HFFc6 (cell line): ENCODE data around the gene EXOC4. TPM values are rescaled to one million over a fixed set of nuclear protein-coding genes. Genes with fewer than 3 reads are reported as not detected.

Source experiments
- DNase-seq: peaks from one replicate; pipeline ENCODE4 v3.0.0-alpha.2; 2018
- H3K27ac Mint-ChIP-seq: 2 replicates; pipeline ENCODE4 v1.8.0; 2020; ENCODE audit warnings: mild to moderate bottlenecking, mixed read lengths
- H3K27me3 Mint-ChIP-seq: 2 replicates; pipeline ENCODE4 v1.8.0; 2021; ENCODE audit warnings: mild to moderate bottlenecking, moderate library complexity, mixed read lengths; ENCODE audit not compliant: insufficient read depth
- H3K36me3 Mint-ChIP-seq: 2 replicates; pipeline ENCODE4 v1.8.0; 2021; ENCODE audit warnings: low read depth, mixed read lengths
- H3K4me1 Mint-ChIP-seq: 2 replicates; pipeline ENCODE4 v1.8.0; 2020; ENCODE audit warnings: low read depth, mixed read lengths
- H3K4me3 Mint-ChIP-seq: 2 replicates; pipeline ENCODE4 v1.8.0; 2020; ENCODE audit warnings: mild to moderate bottlenecking, moderate library complexity, mixed read lengths
- H3K9me3 Mint-ChIP-seq: 2 replicates; pipeline ENCODE4 v1.8.0; 2020; ENCODE audit warnings: mild to moderate bottlenecking, mixed read lengths
- CTCF ChIP-seq: fragments of 200-600 bp; sonication (generic); IDR thresholded peaks from 2 replicates; pipeline ENCODE4 v1.5.0; 2021; ENCODE audit warnings: antibody characterized with exemption, mild to moderate bottlenecking
- total RNA-seq, 6 experiments: library from RNA; stranded (reverse); fragmentation: NEBNext Ultra II Directional; extraction: Animal tissue kit (Norgen Biotek cat#: 25700); gene quantifications; 2 replicates in 1 of 6; 3 replicates in 5 of 6; pipeline ENCODE4 v1.2.3, GENCODE V29; 2021

The EXOC4 gene
- total RNA-seq, 6 experiments from 2014 or later, result 57.6 to 67.6 (median 61.4) TPM

DNA sequence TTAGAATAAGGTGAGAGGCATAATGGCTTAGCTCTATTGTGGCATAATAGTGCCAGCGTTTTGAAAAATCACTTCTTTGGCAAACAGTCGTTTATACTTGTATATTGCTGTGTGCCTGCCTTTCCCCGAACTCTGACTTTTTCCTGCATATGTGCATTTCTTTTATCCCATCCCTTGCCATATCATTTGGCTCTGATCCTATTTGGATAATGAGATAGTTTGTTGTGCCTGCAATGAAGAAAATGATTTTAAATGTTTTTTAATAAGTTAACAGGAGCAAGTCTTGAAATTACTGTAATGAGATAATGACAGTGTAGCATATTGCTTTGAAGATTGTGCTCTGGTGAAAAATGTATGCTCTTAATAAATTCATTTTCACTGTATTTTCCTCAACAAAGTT, 586.2 kb downstream of the EXOC4 start:
- Mint-ChIP-seq H3K4me3 (no peak overlapping the region), H3K9me3 (no peaks in the 10 kb centered on the region), H3K27me3 (no peaks in the 10 kb centered on the region; the same call in 1 of the 2 replicates), H3K4me1 (peaks cover 7% of the 10 kb centered on the region; the same call in 1 of the 2 replicates), H3K36me3 (no peaks in the 10 kb centered on the region), H3K27ac (no peak overlapping the region)
- TF ChIP-seq CTCF, result no peak
- no peak for DNase-seq

DNA sequence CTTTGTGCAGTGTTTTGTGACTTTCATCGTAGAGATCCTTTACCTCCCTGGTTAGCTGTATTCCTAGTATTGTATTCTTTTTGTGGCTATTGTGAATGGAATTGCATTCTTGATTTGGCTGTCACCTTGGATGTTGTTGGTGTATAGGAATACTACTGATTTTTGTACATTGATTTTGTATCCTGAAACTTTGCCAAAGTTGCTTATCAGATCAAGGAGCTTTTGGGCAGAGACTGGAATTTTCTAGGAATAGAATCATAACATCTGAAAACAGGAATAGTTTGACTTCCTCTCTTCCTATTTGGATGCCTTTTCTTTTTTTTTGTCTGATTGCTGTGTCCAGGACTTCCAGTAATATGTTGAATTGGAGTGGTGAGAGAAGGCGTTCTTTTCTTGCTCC, 590.5 kb downstream of the EXOC4 start:
- Mint-ChIP-seq H3K9me3 (no peaks in the 10 kb centered on the region), H3K4me1 (peaks cover 7% of the 10 kb centered on the region; the same call in 1 of the 2 replicates), H3K27ac (no peak overlapping the region), H3K36me3 (no peaks in the 10 kb centered on the region), H3K4me3 (no peak overlapping the region), H3K27me3 (no peaks in the 10 kb centered on the region)
- TF ChIP-seq CTCF, result no peak
- no peak for DNase-seq

DNA sequence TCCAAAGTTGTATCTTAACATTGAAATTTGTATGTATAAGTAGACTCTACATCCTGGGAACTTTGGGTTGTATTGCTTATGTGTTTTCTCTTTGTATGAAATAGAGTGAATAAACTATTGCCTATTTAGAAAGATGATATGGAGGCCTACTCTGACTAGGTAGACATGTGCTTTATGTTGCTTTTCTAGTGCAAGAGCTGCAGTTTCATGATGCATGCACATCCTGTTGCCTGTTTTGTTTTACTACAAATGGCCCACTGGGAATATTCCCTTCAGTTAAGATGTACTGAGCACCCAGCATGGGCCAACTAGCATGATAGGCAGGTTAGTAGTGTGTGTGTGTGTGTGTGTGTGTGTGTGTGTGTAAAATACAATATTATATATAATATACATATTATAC, 592.1 kb downstream of the EXOC4 start:
- Mint-ChIP-seq H3K27ac (no peak overlapping the region), H3K27me3 (no peaks in the 10 kb centered on the region), H3K4me3 (no peak overlapping the region), H3K4me1 (peaks cover 7% of the 10 kb centered on the region; the same call in 1 of the 2 replicates), H3K36me3 (no peaks in the 10 kb centered on the region), H3K9me3 (no peaks in the 10 kb centered on the region)
- TF ChIP-seq CTCF, result no peak
- no peak for DNase-seq

DNA sequence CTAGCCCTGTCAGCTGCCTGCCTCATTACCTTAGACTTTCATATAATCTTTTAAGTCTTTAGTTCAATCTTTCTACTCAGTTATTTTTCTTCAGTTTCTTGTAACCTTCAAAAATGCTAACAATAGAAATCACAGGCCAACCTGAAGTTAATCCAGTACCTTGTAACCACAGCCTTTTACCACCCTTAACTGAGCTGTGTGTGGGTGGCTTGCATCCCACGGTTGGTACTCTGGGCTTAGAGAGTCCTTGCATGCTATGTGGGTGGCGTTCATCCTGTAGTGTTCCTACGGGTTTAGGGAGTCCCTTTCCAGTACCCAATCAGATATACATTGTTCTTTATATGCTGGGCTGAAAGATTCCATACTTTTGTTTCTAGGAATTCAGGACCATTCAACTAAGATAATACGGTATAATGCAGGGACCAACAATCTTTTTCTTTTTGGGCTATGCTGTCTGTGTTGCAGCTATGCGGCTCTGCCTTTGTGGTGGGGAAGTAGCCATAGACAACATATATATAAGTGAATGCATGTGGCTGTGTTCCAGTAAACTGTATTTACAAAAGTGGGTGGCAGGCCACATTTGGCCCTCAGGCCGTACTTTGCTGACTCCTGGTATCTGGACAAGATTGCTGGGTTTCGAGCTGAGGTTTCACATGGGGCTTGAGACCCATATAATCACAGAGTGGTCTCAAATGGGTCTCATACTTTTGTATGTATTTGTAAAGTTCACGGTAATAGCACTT, 593.5 kb downstream of the EXOC4 start:
- DNase-seq, result no peak
- no peak for TF ChIP-seq CTCF
- no peaks in the 10 kb centered on the region for H3K27me3 Mint-ChIP-seq
- H3K9me3 Mint-ChIP-seq, result no peaks in the 10 kb centered on the region
- H3K4me1 Mint-ChIP-seq, result peaks cover 17% of the 10 kb centered on the region
- no peak overlapping the region for H3K27ac Mint-ChIP-seq
- H3K4me3 Mint-ChIP-seq, result no peak overlapping the region
- H3K36me3 Mint-ChIP-seq, result no peaks in the 10 kb centered on the region

DNA sequence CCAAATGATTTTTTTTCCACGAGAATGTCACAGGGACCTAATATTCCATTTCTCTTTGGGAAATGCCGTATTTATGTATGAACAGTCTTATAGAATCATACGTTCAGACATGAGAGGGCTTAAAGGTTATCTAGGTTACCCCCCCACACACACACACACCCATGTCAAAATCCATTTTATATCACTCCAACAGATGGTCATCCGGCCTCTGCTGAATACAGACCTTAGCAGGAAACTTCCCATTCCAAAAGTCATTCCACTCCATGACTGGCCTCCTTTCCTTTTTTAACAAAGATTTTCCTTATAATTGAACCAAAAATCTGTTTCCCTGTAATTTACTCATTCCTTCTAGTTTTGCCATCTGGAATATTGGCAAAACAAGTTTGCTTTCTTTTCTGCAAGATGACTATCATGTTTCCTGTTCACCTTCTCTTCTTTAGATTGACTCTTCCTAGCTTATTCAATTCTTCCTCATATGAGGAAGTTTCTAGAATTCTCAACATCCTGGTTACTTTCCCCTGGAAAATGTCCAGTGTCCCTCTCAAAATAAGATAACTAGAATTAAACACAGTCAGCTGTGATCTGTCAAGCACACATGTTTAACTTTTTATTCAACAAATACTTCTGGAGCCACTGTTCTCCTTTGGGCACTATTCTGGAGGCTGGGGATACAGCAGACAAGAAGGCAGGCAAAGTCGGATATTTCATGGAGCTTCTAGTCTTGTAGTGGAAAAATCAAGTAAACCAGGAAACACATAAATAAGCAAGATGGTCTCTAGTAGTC, 597.8 kb downstream of the EXOC4 start:
- Mint-ChIP-seq H3K9me3 (no peaks in the 10 kb centered on the region), H3K36me3 (no peaks in the 10 kb centered on the region), H3K27me3 (0 out of 2 replicates have a peak, but pooled peaks cover 3% of the 10 kb centered on the region), H3K27ac (peak overlapping the region; percentile 4; the same call in 1 of the 2 replicates), H3K4me3 (no peak overlapping the region), H3K4me1 (peaks cover 43% of the 10 kb centered on the region)
- no peak for TF ChIP-seq CTCF
- no peak for DNase-seq
